Posterior cingulate gyrus (tissue), 11 donors: ENCODE measurements around the gene CDKL4.
"Not testable (repeated sequence)": the region's sequence is repeated elsewhere in the genome, so short reads cannot be mapped to it uniquely, and the experiment has no call there.

ENCODE experiments used
- DNase-seq, 10 donors: peaks; one replicate each; pipeline versions ENCODE4 v3.0.0 to v3.0.0-alpha.2; 2020 to 2021; ENCODE audit warnings: mixed read lengths in 3 of 10
- intact Hi-C: fragments of 100-400 bp; cut with DNase I; formaldehyde crosslinking; loops from one replicate; pipeline ENCODE4 v1.15.1; 2023

The CDKL4 gene

GRCh38 chr2:39243469-39244123, at the start of gene CDKL4:
Gene CDKL4 (minus strand): TSS chr2:39243970.
- intact Hi-C loops = no loop called here

DNA sequence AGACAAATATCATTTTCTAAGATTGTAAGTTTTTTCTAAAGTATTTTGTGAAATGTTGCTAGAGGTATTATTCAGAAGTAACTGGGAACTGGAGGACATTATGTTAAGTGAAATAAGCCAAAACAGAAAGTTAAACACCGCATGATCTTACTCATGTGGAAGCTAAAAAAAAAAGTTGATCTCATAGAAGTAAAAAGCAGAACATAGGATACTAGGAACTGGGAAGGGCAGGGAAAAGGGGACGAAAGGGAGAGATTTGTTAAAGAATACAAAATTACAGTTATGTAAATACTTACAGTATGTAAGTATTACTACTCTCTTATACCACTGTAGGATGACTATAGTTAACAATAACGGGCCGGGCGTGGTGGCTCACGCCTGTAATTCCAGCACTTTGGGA, 46.7 kb upstream of the CDKL4 start:
- DNase-seq = no peak
- intact Hi-C loops = no loop called here

More at GRCh38 chr2:39243469-39244123, at the start of gene CDKL4:
- peak in 5 of 10 donors; percentile 13 to 90 (median 76) for DNase-seq

- intact Hi-C loops = no loop called here
- no peak for DNase-seq
These were observed 45.8 kb upstream of the CDKL4 start for GRCh38 chr2:39289609-39290008.

DNA sequence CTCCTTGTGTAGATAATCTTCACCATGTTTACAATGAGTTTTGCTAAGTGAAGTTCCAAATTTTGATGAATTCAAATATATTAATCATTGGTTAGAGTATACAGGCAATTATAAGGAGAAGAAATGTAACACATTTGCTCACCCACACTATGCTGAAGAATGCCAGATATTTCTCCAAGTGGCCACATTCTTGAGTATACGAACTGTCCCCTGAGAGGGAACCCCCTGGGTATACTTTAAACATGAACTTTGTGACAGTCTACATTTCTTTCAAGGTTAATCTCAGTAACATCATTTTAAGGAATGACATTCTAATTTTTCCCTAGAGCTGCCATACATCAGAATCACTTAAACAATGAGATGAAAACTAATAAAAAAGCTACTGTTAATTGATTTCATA, 39.8 kb upstream of the CDKL4 start:
- intact Hi-C loops = no loop called here
- no peak for DNase-seq

GRCh38 chr2:39281391-39281790, 37.6 kb upstream of the CDKL4 start:
- intact Hi-C loops = no loop called here
- DNase-seq = no peak

- intact Hi-C loops = no loop called here
- DNase-seq = no peak
These were observed 31.2 kb upstream of the CDKL4 start for GRCh38 chr2:39275016-39275415.

GRCh38 chr2:39269941-39270340, 26.2 kb upstream of the CDKL4 start:
- DNase-seq = no peak
- intact Hi-C loops = no loop called here

- DNase-seq = no peak
- intact Hi-C loops = no loop called here
These were observed 23.2 kb upstream of the CDKL4 start for GRCh38 chr2:39266916-39267434.

GRCh38 chr2:39266139-39266805, 22.5 kb upstream of the CDKL4 start:
- DNase-seq = no peak
- intact Hi-C loops = no loop called here

GRCh38 chr2:39265315-39265714, 21.5 kb upstream of the CDKL4 start:
- DNase-seq = no peak
- intact Hi-C loops = no loop called here

GRCh38 chr2:39264733-39265132, 21.0 kb upstream of the CDKL4 start:
- no peak for DNase-seq

GRCh38 chr2:39260087-39260486, 16.3 kb upstream of the CDKL4 start:
- intact Hi-C loops = no loop called here
- no peak for DNase-seq

More at GRCh38 chr2:39264733-39265132, 21.0 kb upstream of the CDKL4 start:
- intact Hi-C loops = no loop called here

DNA sequence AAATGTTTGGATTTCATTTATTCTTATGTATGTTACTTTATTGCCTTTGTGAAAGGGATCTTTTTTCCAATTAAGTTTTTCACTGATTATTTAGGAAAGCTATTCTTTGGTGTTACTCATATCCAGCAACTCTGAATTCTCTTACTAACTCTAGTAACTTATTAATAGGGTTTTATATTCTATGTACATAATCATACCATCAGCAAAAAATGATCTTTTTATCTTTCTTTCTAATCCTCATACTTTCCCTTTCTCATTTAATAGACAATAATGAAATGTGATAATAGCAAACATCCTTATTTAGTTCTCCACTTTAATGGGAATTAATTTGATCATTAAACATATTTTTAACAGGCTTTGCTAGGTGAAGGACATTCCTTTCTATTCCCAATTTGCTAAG, 12.3 kb upstream of the CDKL4 start:
- no peak for DNase-seq
- intact Hi-C loops = no loop called here

- no peak for DNase-seq
- intact Hi-C loops = no loop called here
These were observed 9.2 kb upstream of the CDKL4 start for GRCh38 chr2:39252888-39253518.

- intact Hi-C loops = no loop called here
- DNase-seq = no peak
These were observed 3.8 kb upstream of the CDKL4 start for GRCh38 chr2:39247512-39248043.

DNA sequence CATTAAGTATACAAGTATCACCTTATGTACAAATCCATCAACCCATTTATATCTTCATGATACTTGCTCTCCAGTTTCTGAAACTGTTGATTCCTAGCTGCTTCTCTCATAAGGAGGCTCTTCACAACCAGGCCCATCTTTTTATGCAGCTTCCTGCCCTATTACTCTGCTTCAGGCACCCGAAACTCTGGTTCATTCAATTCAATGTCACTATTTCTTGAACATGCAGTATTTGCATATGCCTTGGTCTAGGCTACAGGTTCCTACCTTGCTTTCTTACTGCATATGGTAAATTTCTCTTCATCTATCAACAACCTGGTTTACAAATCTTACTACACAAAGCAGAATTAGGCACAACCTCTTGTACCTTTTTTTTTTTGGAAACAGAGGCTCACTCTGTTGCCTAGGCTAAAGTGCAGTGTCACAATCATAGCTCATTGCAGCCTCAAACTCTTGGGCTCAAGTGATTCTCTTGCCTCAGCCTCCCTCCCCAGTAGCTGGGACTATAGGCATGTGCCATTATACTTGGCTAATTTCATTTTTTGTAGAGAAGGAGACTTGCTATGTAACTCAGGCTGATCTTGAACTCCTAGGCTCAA, 2.7 kb upstream of the CDKL4 start:
- DNase-seq = no peak
- intact Hi-C loops = no loop called here

GRCh38 chr2:39244963-39245625, 1.3 kb upstream of the CDKL4 start:
- DNase-seq, intact Hi-C loops: not testable (repeated sequence)

DNA sequence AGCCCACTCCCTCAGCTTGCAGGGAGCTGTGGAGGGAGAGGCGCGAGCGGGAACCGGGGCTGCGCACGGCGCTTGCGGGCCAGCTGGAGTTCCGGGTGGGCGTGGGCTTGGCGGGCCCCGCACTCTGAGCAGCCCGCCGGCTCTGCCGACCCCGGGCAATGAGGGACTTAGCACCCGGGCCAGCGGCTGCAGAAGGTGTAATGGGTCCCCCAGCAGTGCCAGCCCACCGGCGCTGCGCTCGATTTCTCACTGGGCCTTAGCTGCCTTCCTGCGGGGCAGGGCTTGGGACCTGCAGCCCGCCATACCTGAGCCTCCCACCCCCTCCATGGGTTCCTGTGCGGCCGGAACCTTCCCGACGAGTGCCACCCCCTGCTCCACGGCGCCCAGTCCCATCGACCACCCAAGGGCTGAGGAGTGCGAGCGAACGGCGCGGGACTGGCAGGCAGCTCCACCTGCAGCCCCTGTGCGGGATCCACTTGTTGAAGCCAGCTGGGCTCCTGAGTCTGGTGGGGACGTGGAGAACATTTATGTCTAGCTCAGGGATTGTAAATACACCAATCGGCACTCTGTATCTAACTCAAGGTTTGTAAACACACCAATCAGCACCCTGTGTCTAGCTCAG, 582 bp upstream of the CDKL4 start:
- intact Hi-C loops, DNase-seq: not testable (repeated sequence)

- no peak for DNase-seq
- intact Hi-C loops = no loop called here
These were observed 2.2 kb downstream of the CDKL4 start for GRCh38 chr2:39241588-39241987.

DNA sequence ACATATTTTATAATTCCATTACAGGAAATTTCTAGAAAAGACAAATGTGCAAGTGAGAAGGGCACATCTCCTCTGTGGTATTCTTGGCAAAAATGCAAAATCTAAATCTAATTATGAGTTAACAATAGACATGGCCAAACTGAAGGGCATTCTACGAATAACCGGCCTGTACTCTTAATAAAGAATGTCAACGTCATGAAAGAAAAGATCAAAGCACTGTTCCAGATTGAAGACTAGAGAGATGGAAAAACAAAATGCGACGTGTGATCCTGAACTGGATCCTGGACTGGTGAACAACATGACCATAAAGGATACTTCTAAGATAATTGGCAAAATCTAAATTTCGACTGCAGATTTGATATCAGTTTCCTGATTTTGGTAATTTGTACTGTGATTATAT, 3.0 kb downstream of the CDKL4 start:
- intact Hi-C loops = no loop called here
- DNase-seq = no peak
